ENCODE measurements around the gene NSRP1.
"Not testable (repeated sequence)": the region's sequence is repeated elsewhere in the genome, so short reads cannot be mapped to it uniquely, and the experiment has no call there.

The NSRP1 gene

GRCh38 chr17:30186761-30187160 is 70.1 kb downstream of the NSRP1 start:
- DNase-seq (ENCODE audit: low read depth in 3 of 3) = no peak

- no peak for DNase-seq (ENCODE audit: low read depth in 3 of 3)
Observed at GRCh38 chr17:30187573-30187972, 71.0 kb downstream of the NSRP1 start.

GRCh38 chr17:30188211-30188939 is 71.8 kb downstream of the NSRP1 start:
- no peak for DNase-seq (ENCODE audit: low read depth in 3 of 3)

- no peak for DNase-seq (ENCODE audit: low read depth in 3 of 3)
Observed at GRCh38 chr17:30191072-30191471, 74.5 kb downstream of the NSRP1 start.

- DNase-seq (ENCODE audit: low read depth in 3 of 3) = no peak
Observed at GRCh38 chr17:30196504-30196903, 79.9 kb downstream of the NSRP1 start.

- DNase-seq (ENCODE audit: low read depth in 3 of 3) = no peak
Observed at GRCh38 chr17:30197416-30197815, 80.8 kb downstream of the NSRP1 start.

GRCh38 chr17:30199600-30199999 is 83.0 kb downstream of the NSRP1 start:
- no peak for DNase-seq (ENCODE audit: low read depth in 3 of 3)

- DNase-seq (ENCODE audit: low read depth in 3 of 3) = no peak
Observed at GRCh38 chr17:30200106-30200505, 83.5 kb downstream of the NSRP1 start.

GRCh38 chr17:30200656-30201055 is 84.0 kb downstream of the NSRP1 start:
- DNase-seq (ENCODE audit: low read depth in 3 of 3) = not testable (repeated sequence)

- DNase-seq (ENCODE audit: low read depth in 3 of 3) = no peak
Observed at GRCh38 chr17:30203471-30203981, 86.9 kb downstream of the NSRP1 start.

- DNase-seq (ENCODE audit: low read depth in 3 of 3) = no peak
Observed at GRCh38 chr17:30207655-30208054, 91.0 kb downstream of the NSRP1 start.

GRCh38 chr17:30208214-30208613 is 91.6 kb downstream of the NSRP1 start:
- DNase-seq (ENCODE audit: low read depth in 3 of 3) = no peak

- no peak for DNase-seq (ENCODE audit: low read depth in 3 of 3)
Observed at GRCh38 chr17:30209930-30210329, 93.3 kb downstream of the NSRP1 start.

- no peak for DNase-seq (ENCODE audit: low read depth in 3 of 3)
Observed at GRCh38 chr17:30210366-30210765, 93.8 kb downstream of the NSRP1 start.

- DNase-seq (ENCODE audit: low read depth in 3 of 3) = no peak
Observed at GRCh38 chr17:30210901-30211300, 94.3 kb downstream of the NSRP1 start.

- no peak for DNase-seq (ENCODE audit: low read depth in 3 of 3)
Observed at GRCh38 chr17:30211371-30211770, 94.8 kb downstream of the NSRP1 start.

- no peak for DNase-seq (ENCODE audit: low read depth in 3 of 3)
Observed at GRCh38 chr17:30212750-30213149, 96.1 kb downstream of the NSRP1 start.

- no peak for DNase-seq (ENCODE audit: low read depth in 3 of 3)
Observed at GRCh38 chr17:30217054-30217453, 100.4 kb downstream of the NSRP1 start.

- no peak for DNase-seq (ENCODE audit: low read depth in 3 of 3)
Observed at GRCh38 chr17:30217746-30218245, 101.2 kb downstream of the NSRP1 start.

GRCh38 chr17:30218799-30219198 is 102.2 kb downstream of the NSRP1 start:
- no peak for DNase-seq (ENCODE audit: low read depth in 3 of 3)

GRCh38 chr17:30219315-30219714 is 102.7 kb downstream of the NSRP1 start:
- no peak for DNase-seq (ENCODE audit: low read depth in 3 of 3)

- DNase-seq (ENCODE audit: low read depth in 3 of 3) = no peak
Observed at GRCh38 chr17:30219833-30220232, 103.2 kb downstream of the NSRP1 start.

GRCh38 chr17:30220414-30220813 is 103.8 kb downstream of the NSRP1 start:
- no peak for DNase-seq (ENCODE audit: low read depth in 3 of 3)

- no peak for DNase-seq (ENCODE audit: low read depth in 3 of 3)
Observed at GRCh38 chr17:30221346-30221745, 104.7 kb downstream of the NSRP1 start.

Measured in stimulated activated CD4-positive, alpha-beta T cell treated with anti-CD3 and anti-CD28 coated beads, TNF-alpha, amount 100 ng/mL, for 48 hours (primary cell).